Mesenteric fat pad (tissue), 1 donor: ENCODE results near the gene SMAGP. TPM values are rescaled to one million over a fixed set of nuclear protein-coding genes. Genes with fewer than 3 reads are reported as not detected.

ENCODE experiments used
- DNase-seq: peaks from one replicate; pipeline ENCODE4 v3.0.0-alpha.2; 2020; ENCODE audit warnings: low spot score
- total RNA-seq: library from RNA; stranded (reverse); fragmentation: NEBNext Ultra II Directional; extraction: Animal tissue kit (Norgen Biotek cat#: 25700); gene quantifications from one replicate; pipeline ENCODE4 v1.2.1, GENCODE V29; 2021
- donor health status: DM: yes; HTN: yes; CAD: no.

The SMAGP gene
- total RNA-seq, 1 donor from 2014 or later = 10.1 TPM

GRCh38 chr12:51197736-51198567 is 72.3 kb downstream of the SMAGP start:
- DNase-seq = no peak

GRCh38 chr12:51196547-51196946 is 73.7 kb downstream of the SMAGP start:
- no peak for DNase-seq

GRCh38 chr12:51195841-51196240 is 74.4 kb downstream of the SMAGP start:
- no peak for DNase-seq

Other genes starting within 250 kb of the SMAGP start
- gene SLC11A2, start 244.0 kb downstream of the SMAGP start, total RNA-seq = 72.0 TPM
- 49.1 TPM for gene LETMD1, start 222.1 kb downstream of the SMAGP start, total RNA-seq
- gene CSRNP2, start 186.8 kb downstream of the SMAGP start, total RNA-seq = 33.6 TPM
- 21.9 TPM for gene TFCP2, start 97.3 kb downstream of the SMAGP start, total RNA-seq
- gene POU6F1, start 52.4 kb downstream of the SMAGP start, total RNA-seq = 14.8 TPM
- 159 TPM for gene DAZAP2, start 31.6 kb downstream of the SMAGP start, total RNA-seq
- gene BIN2, start 53.8 kb upstream of the SMAGP start, total RNA-seq = 14.4 TPM
- gene CELA1, start 76.3 kb upstream of the SMAGP start, total RNA-seq = not detected
- 8.3 TPM for gene GALNT6, start 121.0 kb upstream of the SMAGP start, total RNA-seq
- gene SLC4A8, start 154.4 kb upstream of the SMAGP start, total RNA-seq = 0.90 TPM